Measurements from ENCODE around the gene GLB1L3.
A peak's percentile ranks its signal among the peaks of the same experiment; 100 is the strongest.

The GLB1L3 gene, protein sequence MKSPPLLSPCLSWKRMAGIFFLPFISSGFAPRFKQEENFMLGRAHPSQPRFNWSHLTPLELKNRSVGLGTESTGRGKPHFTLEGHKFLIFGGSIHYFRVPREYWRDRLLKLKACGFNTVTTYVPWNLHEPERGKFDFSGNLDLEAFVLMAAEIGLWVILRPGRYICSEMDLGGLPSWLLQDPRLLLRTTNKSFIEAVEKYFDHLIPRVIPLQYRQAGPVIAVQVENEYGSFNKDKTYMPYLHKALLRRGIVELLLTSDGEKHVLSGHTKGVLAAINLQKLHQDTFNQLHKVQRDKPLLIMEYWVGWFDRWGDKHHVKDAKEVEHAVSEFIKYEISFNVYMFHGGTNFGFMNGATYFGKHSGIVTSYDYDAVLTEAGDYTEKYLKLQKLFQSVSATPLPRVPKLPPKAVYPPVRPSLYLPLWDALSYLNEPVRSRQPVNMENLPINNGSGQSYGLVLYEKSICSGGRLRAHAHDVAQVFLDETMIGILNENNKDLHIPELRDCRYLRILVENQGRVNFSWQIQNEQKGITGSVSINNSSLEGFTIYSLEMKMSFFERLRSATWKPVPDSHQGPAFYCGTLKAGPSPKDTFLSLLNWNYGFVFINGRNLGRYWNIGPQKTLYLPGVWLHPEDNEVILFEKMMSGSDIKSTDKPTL

DNA sequence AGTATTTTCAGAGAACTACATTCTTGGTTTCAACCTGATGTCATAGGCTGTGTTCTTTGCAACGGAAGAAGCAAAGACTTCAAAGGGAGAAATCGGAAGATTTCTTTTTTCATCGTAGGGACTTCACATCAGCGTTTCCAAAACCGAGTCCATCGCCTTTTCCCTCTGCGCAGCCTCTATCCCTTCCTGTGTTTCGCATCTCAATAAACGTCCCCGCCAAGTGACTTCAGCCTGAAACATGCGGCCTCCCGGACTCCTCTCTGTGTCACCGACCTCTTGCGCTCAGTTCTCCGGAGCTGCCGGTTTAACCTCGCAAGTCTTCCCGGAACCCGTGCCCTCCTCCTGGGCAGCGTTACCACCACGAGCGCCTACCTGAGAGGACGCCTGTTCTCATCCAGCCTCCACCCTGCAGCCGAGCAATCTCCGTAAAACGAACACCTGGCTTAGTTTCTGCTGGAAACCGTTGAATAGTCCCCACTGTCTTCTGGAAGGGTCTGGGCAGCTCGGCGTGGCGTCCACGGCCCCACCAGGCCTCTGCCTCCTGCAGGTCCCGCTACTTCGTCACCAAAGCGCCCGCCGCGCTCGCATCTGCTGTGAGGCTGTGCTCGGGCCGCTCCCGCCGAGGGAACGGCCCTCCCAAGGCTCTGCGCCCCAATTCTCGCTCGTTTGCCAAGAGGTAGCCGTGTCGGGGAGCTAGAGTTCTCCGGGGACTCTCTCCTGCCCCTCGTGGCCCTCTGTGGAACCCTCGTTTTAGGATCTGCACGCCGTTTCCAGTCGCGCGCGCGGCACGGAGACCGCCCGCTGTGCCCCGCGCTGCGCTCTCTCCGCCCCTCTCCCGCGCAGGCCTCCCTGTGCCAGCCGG is at the start of gene GLB1L3:
TSS of gene GLB1L3 (plus strand) at position 846 of the 862 bp plus-strand sequence. CDS start 362 bp downstream, outside the sequence.
- DNase-seq (ENCODE audit: low read depth), result peak; percentile 78

DNA sequence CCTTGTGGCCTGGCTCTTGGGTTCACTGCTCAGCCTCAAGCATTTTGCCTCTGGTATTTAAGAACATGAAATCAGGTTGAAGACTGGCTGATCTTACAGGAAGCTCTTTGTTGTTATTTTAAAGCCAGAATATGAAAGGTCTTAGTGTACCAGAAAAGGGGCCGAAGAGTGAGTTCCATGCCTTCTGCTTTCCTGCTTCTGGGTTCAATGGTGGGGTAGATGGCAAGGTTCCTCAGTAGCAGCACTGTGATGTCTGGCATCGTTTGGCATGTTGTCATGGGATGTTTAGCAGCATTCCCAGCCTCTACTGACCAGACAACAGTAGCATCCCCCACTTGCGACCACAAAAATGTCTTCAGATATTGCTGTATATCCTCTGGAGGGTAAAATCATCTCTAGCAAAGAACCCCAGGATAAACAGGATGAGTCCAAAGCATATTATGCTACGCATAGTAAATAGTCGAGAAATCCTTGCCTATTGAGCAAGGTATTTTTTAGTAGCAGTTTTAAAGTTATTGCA is 49.3 kb upstream of the GLB1L3 start:
- no peak for DNase-seq (ENCODE audit: low read depth)

DNA sequence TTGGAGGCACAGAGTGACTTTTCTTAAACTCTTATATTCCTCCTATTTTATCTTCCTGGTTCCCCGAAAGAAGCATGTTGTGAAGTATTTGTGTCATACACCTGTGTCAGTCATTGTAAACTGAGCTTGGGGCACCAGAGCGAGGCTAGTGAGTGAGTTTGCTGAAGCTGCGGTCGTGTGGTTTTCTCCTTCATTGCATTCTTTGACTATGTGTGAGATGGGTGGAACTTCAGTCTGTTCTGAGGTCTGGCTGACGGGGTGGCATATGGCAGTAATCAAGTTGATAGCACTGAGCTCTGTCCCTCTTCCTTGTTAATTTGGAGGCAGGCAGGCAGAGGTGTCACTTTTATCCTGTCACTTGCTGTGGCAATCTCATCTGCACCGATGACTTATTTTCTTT is 47.6 kb upstream of the GLB1L3 start:
- peak; percentile 12 for DNase-seq (ENCODE audit: low read depth)

DNA sequence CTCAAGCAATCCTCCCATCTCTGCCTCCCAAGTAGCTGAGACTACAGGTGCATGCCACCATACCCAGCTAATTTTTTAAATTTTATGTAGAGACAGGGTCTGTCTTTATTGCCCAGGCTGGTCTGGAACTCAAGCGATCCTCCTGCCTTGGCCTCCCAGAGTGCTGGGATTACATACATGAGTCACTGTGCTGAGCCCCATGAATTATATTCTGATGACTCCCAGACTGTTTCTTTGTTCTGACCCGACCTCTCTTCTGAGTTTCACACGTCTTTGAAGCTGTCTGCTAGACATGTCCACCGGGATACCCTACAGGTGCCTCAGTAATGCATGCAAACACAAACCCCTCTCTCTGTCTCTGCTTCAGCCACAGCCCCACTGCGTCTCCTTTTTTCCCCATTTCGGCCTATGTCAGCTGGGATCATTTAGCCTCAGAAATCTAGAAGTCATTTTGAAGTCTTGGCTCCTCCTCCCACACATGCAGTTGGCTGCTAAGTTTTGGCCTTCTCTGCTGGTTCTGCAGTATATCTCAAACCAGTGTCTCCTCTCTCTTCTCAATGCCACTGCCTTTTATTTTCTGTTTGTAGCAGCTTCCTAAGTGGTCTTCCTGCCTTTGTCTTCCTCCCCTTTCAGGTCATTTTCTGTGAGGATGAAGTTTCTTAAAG is 46.9 kb upstream of the GLB1L3 start:
- DNase-seq (ENCODE audit: low read depth), result no peak

DNA sequence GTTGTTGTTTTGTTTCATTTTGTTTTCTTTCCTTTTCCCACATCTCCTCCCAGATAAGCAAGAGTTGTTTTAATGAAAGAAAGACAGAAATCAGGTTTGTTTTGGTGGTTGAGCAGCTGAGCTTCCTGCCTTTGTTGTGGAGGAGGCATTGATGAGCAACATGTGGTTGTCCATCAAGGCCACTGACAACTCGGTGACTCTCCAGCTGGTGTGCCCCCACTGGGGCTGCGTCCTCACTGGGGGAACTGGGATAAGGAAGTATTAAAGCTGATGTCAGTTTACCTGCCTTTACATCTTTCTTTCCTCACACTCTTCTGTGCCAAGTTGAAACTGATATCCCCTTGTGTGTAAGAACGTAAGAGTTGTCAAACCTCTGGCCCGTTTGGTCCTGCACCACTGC is 45.8 kb upstream of the GLB1L3 start:
- no peak for DNase-seq (ENCODE audit: low read depth)

DNA sequence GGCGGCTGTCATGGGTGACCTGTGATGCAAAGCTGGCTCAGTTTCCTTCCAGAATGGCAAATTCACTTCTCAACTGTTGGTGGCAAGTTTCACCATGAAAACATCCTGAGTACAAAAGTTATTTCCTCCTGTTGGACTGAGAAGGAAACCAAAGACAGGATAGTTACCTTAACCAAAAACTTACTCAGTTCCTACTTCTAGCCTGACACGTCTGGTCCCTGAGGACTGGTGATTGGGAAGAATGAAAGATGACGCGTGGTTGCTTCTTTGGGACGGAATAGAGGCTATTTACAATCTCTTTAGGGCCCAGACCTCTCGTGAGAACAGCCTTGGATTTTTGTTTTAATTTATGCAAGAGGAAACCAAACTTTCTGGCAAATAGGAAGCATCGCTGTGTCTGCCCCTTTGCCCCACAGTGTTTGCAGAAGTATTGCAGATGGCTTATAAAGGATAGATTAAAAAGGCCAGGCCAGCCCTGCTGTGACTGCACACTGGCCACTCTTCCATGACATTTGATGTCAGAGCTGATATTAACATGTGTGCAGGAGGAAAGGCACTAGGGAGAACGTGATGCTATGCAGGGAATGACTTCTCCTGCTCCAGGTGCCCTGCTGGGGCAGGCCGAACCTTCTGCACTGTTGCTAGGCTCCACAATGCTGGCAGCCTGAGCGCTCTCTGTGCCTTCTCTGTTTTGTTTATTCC is 44.1 kb upstream of the GLB1L3 start:
- no peak for DNase-seq (ENCODE audit: low read depth)

DNA sequence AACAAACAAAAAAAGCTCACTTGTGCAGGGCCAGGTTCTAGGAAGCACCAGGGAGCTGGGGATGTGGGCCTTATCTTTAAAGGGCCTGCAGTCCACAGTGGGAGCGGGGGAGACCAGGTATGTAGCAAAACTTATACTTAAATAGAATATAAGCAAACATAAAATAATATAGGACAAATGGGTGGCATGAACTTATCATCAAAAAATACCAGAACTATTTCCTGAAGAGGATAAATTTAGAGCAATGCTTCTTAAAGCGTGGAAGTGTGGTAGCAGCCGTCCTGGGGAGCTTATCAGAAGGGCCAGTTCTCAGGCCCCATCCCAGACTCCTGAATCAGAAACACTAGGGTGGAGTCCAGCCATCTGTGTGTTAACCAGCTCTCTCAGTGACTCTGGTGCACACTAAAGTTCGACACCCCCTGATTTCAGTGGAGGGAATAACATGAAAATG is 42.4 kb upstream of the GLB1L3 start:
- no peak for DNase-seq (ENCODE audit: low read depth)

DNA sequence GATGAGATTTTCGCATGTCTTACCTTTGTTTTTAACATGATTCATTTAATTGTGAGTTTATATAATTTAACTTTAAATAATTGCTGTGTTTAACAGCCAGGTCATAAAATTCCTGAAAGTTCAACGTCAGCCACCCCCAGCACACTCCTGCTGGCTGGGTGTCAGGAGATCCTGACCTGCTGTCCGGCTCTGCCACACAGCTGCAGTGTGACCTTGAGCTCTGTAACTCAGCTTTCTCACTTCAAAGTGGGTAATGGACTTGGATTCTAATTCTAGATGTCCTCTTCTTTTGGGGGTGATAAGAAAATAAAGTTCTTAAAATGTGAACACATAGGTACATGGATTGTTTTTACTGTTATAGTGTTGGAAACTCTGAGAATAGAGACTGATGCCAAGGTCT is 40.8 kb upstream of the GLB1L3 start:
- no peak for DNase-seq (ENCODE audit: low read depth)

DNA sequence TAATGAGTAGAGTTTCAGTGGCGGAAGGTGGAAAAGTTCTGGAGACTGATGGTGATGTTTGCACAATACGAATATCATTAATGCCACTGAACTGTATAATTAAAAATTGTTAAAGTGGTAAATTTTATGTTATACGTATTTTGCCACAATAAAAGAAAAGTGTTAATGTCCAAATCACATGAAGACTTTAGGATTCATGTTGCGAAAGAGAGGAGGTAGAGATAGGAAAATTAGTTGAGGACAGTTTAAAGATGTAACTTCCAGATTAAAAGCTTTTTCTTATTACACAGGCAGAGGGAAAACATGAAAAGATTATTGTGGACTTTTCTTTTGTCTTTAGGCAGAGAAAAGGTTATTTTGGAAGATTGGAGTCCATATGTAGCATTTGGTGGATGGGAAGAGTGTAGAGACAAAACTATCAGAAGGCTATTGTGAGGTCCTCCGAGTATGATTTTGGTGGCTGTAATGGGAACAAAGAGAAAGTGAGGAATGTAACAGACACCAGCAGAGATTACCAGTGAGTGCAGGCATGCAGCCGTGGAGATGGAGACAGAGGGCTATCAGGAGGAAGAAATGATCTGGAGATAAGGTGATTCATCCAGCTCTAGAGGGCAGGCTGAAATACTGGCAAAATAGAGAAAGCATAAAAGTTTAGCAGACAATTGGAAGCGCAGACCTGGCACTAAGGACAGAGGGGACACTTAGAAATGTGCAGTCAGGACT is 39.2 kb upstream of the GLB1L3 start:
- no peak for DNase-seq (ENCODE audit: low read depth)

DNA sequence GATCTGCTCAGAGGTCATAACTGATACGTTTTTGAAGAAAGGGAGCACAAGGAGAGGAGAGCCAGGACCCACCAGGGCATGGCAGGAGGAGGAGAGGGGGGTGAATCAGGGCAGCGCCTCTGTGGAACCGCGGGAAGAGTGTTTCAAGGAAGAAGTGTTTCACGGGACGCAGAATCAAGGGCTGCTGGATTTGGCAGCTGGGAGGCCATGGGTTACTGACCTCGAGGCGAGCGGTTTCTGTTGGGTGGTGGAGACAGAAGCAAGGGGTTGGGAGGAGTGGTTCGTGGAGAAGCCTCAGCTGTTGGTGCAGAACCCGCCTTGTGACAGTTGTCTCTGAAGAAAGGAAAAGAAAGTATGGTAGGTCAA is 38.6 kb upstream of the GLB1L3 start:
- no peak for DNase-seq (ENCODE audit: low read depth)

DNA sequence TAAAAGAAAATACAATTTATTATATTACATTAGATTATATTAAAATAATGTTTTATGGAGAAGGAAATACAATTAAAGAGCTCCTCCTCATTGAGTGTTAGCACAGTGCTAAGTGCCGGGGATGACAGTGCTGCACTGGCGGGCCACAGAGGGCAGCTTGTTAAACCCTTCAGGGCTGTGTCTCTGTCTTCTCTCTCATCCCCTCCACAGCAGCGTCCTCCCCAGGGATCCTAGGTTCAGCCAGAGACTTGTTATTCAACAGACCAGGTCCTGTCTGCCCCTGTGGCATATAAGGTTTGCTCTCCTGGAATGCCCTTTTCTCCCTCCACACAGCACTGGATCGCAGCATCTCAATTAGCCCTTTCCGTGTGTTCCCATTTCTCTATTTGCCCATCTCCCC is 37.2 kb upstream of the GLB1L3 start:
- no peak for DNase-seq (ENCODE audit: low read depth)

DNA sequence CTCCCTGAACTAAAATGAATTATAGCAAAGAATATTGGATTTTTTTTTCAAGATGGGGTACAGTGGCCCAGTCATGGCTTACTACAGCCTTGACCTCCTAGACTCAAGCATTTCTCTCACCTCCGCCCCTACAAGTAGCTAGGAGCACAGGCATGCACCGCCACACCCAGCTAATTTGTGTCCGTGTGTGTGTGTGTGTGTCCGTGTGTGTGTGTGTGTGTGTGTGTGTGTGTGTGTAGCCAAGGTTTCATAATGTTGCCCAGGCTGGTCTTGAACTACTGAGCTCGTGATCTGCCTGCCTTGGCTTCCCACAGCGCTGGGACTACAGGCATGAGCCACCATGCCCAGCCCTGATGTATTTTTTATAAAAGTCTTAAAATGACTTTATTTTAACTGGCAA is 35.6 kb upstream of the GLB1L3 start:
- no peak for DNase-seq (ENCODE audit: low read depth)

DNA sequence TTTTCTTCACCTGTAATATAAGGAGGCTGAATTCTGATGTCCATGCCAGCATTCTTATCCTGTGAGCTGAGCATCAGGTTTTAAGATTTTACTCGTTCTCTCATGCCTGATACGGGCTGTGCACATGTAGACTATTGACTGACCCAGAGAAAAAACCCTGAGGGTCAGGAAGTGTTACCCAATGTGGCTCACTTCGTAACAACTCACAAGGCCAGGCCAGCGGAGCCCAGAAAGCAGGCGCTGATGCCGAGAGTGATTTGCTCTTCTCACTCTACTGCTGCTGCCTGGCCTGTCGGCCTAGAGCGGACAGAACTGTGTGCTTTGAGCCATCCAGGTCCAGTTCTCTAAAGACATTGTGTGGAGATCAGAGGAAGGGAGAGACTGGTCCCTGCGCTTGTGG is 33.8 kb upstream of the GLB1L3 start:
- no peak for DNase-seq (ENCODE audit: low read depth)

DNA sequence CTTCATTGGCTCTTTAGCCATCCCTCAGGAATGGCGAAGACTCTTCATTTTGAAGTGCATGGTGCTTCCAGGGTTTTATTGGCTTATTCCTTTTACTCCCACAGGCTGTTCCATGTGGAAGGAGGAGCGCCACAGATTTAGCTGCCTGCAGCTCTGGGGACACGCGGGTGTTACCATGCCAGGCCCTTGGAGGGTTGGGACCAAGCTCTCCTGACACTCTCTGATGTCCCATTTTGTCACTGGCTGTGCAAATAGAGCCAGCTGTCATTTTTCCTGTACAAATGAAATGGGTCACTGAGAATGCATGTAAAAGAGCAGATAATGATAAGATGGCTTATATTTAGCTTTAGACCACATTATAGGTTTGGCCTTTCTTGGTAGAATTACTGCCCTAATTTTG is 32.3 kb upstream of the GLB1L3 start:
- no peak for DNase-seq (ENCODE audit: low read depth)

DNA sequence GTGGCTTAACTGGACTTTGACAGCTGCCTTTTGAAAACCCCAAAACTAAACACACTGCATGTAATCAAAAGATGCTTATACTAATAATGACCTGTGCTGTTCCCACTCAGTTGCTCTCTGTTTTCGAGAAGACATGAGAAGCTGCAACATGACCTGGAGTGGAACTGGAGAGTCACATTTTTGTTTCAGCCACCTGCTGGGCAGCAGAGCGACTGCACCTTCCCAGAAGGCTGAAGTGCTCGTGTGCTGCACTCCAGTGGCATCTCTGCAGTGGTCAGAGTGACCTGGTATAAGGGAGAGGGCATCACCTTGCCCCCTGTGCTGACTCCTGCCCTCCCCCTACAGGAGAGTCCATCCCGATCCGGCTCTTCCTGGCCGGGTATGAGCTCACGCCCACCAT is 31.6 kb upstream of the GLB1L3 start:
- no peak for DNase-seq (ENCODE audit: low read depth)

DNA sequence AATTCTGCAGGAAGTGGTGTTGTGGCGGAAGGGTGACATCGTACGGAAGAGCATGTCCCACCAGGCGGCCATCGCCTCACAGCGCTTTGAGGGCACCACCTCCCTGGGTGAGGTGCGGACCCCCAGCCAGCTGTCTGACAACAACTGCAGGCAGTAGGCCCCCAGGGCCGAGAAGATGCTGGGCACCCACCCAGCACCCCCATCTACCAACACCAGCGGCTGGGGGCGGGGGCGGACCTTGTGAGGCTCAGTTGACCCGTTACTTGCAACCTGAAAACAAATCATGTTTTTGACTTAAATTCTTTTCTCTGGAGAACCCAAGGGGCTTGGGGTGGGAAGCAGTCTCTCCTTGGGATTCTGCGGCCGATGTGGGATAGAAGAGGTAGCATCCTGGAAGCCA is 30.7 kb upstream of the GLB1L3 start:
- no peak for DNase-seq (ENCODE audit: low read depth)

DNA sequence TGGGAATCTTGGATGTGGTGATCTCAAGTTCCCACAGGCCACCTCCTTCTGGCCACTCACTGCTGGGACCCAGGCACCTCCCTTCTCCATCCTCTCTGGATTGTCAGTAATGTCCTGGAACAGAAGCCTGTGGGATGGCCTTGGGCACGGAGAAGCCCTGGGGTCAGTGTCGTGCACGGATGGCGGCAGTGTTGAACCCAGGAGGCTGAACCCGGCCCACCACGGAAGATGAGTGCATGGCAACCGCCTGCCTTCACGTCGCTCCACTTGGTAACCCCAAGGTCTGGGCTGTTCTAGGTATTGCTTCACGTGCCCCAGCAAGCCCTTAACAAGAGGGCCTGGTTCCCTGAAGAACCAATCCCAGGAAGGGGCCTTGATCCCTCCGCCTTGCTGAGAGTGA is 30.1 kb upstream of the GLB1L3 start:
- DNase-seq (ENCODE audit: low read depth), result no peak

DNA sequence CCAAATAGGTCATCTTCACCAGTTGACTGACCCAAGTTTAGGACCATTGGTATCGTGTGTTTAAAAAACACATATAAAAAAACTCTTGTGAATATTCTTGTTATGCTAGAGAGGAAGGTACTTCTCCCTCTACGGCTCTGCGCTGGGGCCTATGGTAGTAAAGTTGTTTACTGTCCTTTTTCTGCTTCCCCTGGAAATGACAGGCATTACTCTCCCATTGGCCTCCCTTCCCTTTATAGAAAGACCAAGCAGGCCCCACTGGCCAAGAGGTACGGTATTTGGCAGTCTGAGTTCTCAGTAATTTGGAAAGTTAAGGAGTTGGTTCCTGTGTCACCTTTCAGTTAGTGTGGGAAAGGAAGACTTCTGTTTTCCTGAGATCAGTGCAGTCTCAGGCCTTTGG is 29.5 kb upstream of the GLB1L3 start:
- no peak for DNase-seq (ENCODE audit: low read depth)

DNA sequence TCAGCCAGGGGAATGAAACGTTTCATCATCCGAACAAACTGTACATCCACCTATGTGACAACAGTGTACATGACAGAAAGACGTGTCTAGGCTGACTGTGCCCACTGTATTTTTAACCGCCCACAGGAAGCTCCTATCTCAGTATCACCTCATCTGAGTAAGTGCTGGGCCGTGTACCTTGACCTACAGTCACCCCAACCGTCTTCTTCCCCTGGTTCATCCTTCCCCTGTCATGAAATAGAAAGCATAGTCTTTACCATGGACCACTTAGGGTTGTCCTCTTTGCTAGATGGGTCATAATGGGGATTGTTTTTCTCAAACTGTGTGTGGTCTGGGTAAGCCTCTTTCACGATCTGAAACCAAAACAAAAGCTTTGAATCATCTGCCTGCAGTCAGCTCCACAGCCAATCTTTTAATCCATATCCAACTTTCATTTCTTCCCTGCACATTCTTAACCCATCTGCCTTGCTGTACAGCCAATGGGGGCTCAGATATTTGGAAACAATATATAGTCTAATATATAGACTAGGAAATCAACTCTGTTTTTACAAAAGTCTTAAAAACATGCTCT is 27.2 kb upstream of the GLB1L3 start:
- no peak for DNase-seq (ENCODE audit: low read depth)

DNA sequence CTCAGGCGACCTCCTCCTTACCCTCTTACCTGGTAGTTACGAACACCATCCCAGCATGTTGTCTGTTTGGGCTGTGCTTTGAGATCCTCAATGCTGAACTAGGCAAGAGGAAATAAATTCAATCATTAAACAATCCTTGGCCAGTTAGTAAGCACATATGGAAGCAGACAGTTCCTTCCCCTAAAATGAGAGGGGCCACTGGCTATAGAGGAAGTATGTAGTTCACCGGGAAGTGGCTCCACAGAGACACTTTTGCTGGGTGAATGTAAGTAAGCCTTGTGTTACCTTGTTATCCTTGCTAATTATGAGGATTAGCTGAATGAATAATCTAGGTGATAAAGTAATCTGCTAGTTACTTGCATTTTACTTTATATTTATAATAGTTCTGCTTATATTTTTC is 25.9 kb upstream of the GLB1L3 start:
- DNase-seq (ENCODE audit: low read depth), result no peak

Data from activated T-cell treated with anti-CD3 and anti-CD28 coated beads for 48 hours (primary cell).